GM19328 (cell line): ENCODE data around the gene VPS35.

Experiments
- ATAC-seq: cut with Tn5 transposase; IDR thresholded peaks from one replicate; pipeline ENCODE4 v1.9.1; 2021; ENCODE audit warnings: mild to moderate bottlenecking, moderate library complexity; ENCODE audit not compliant: unreplicated experiment

Gene VPS35

GRCh38 chr16:46688654-46689364, at the start of gene VPS35:
Gene VPS35, minus strand, starts transcription at chr16:46689178. Its CDS starts 45 bp downstream, at chr16:46689133.
- ATAC-seq = peak; percentile 82

- no peak for ATAC-seq
Observed at GRCh38 chr16:46737621-46738214, 48.7 kb upstream of the VPS35 start.

GRCh38 chr16:46736695-46737094, 47.7 kb upstream of the VPS35 start:
- no peak for ATAC-seq

- ATAC-seq = no peak
Observed at GRCh38 chr16:46733319-46733830, 44.4 kb upstream of the VPS35 start.

- ATAC-seq = no peak
Observed at GRCh38 chr16:46732561-46732960, 43.6 kb upstream of the VPS35 start.

- ATAC-seq = no peak
Observed at GRCh38 chr16:46731691-46732555, 42.9 kb upstream of the VPS35 start.

- ATAC-seq = no peak
Observed at GRCh38 chr16:46730801-46731690, 42.1 kb upstream of the VPS35 start.

GRCh38 chr16:46730126-46730525, 41.1 kb upstream of the VPS35 start:
- ATAC-seq = no peak

GRCh38 chr16:46729326-46729995, 40.5 kb upstream of the VPS35 start:
- ATAC-seq = no peak

GRCh38 chr16:46728806-46729205, 39.8 kb upstream of the VPS35 start:
- ATAC-seq = no peak

- ATAC-seq = no peak
Observed at GRCh38 chr16:46727630-46728029, 38.7 kb upstream of the VPS35 start.

- no peak for ATAC-seq
Observed at GRCh38 chr16:46727184-46727583, 38.2 kb upstream of the VPS35 start.

GRCh38 chr16:46721885-46722284, 32.9 kb upstream of the VPS35 start:
- ATAC-seq = no peak

GRCh38 chr16:46720619-46721018, 31.6 kb upstream of the VPS35 start:
- ATAC-seq = no peak

GRCh38 chr16:46719528-46719927, 30.6 kb upstream of the VPS35 start:
- no peak for ATAC-seq

GRCh38 chr16:46718214-46718613, 29.2 kb upstream of the VPS35 start:
- no peak for ATAC-seq

GRCh38 chr16:46717692-46718091, 28.7 kb upstream of the VPS35 start:
- ATAC-seq = no peak

- ATAC-seq = no peak
Observed at GRCh38 chr16:46715769-46716305, 26.9 kb upstream of the VPS35 start.

- ATAC-seq = no peak
Observed at GRCh38 chr16:46714797-46715591, 26.0 kb upstream of the VPS35 start.
